Middle frontal gyrus (tissue), 1 donor: Measurements from ENCODE around the gene VWA2.
A peak's percentile ranks its signal among the peaks of the same experiment; 100 is the strongest.

ENCODE experiments used
- DNase-seq: peaks from one replicate; pipeline ENCODE4 v3.0.0-alpha.2; 2015; ENCODE audit warnings: low spot score; ENCODE audit errors: extremely low spot score

VWA2 gene

GRCh38 chr10:114294549-114294948 lies 55.5 kb downstream of the VWA2 start:
- no peak for DNase-seq

- no peak for DNase-seq
These were observed 56.3 kb downstream of the VWA2 start for GRCh38 chr10:114295393-114295792.

GRCh38 chr10:114297136-114297705 lies 58.2 kb downstream of the VWA2 start:
- no peak for DNase-seq

GRCh38 chr10:114300036-114300645 lies 61.1 kb downstream of the VWA2 start:
- DNase-seq = no peak

- no peak for DNase-seq
These were observed 62.1 kb downstream of the VWA2 start for GRCh38 chr10:114301177-114301576.

GRCh38 chr10:114301951-114302710 lies 63.1 kb downstream of the VWA2 start:
- no peak for DNase-seq

GRCh38 chr10:114303556-114303955 lies 64.5 kb downstream of the VWA2 start:
- DNase-seq = no peak

- peak; percentile 84 for DNase-seq
These were observed 65.0 kb downstream of the VWA2 start for GRCh38 chr10:114304017-114304570.

GRCh38 chr10:114304571-114305421 lies 65.7 kb downstream of the VWA2 start:
- no peak for DNase-seq

- no peak for DNase-seq
These were observed 66.5 kb downstream of the VWA2 start for GRCh38 chr10:114305521-114305925.

GRCh38 chr10:114306116-114306973 lies 67.3 kb downstream of the VWA2 start:
- no peak for DNase-seq

GRCh38 chr10:114307731-114308130 lies 68.7 kb downstream of the VWA2 start:
- DNase-seq = peak; percentile 50

- no peak for DNase-seq
These were observed 69.7 kb downstream of the VWA2 start for GRCh38 chr10:114308531-114309363.

GRCh38 chr10:114309364-114309651 lies 70.3 kb downstream of the VWA2 start:
- DNase-seq = no peak

GRCh38 chr10:114310346-114310745 lies 71.3 kb downstream of the VWA2 start:
- DNase-seq = no peak

- DNase-seq = no peak
These were observed 72.0 kb downstream of the VWA2 start for GRCh38 chr10:114311023-114311422.

GRCh38 chr10:114311496-114312209 lies 72.6 kb downstream of the VWA2 start:
- no peak for DNase-seq

- DNase-seq = no peak
These were observed 74.1 kb downstream of the VWA2 start for GRCh38 chr10:114313139-114313538.

- no peak for DNase-seq
These were observed 74.8 kb downstream of the VWA2 start for GRCh38 chr10:114313866-114314265.
